ENCODE results near the gene ABHD3. TPM values are rescaled to one million over a fixed set of nuclear protein-coding genes. Genes with fewer than 3 reads are reported as not detected.
"Not testable (repeated sequence)": the region's sequence is repeated elsewhere in the genome, so short reads cannot be mapped to it uniquely, and the experiment has no call there.

ABHD3 gene
- total RNA-seq, 1 experiment from 2014 or later = 20.1 TPM

DNA sequence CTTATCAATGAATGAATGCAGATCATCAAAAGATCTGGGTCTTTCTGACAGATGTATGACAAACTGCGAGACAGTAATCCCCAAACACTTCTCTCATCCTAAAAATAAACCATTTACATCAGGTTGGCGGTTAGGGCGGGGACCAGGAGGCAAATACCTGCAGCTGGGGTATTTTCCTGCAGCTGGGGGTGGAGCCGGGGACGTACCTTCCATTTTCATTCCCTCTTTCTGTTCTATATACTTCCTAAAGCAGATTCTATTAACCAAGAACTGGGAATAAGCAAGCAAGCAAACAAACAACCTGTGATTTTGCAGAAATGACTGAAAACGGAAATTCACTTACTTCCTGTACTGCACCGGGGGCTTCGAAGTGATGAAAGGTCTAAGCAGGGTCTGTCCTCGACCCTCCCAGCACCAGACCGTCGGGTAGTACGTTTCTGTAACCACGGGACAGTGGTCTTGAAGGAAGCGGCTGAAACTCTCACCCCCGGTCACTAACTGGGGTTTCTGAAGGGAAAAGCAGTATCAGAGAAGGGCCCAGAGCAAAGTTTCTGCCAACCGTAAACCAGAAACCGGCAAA lies 1.2 kb downstream of the ABHD3 start:
- DNase-seq (ENCODE audit: low read depth) = no peak

DNA sequence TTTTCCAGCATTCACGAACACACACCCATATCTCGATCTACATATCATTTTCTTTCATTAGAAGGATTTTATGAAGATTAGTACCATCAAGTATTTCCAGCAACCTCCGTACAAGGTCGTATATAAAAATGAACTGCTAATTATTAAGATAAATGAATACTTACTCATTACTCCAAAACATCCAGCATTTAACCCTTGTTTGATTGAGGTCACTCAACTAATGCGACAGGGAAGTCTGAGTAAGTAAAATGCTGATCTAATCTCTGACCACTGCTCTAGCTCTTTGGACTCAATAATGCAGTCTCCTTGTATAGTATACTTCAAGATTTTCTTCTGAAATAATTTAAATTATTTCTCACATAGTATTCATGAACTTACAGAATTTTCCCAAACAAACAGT lies 2.0 kb downstream of the ABHD3 start:
- no peak for DNase-seq (ENCODE audit: low read depth)

DNA sequence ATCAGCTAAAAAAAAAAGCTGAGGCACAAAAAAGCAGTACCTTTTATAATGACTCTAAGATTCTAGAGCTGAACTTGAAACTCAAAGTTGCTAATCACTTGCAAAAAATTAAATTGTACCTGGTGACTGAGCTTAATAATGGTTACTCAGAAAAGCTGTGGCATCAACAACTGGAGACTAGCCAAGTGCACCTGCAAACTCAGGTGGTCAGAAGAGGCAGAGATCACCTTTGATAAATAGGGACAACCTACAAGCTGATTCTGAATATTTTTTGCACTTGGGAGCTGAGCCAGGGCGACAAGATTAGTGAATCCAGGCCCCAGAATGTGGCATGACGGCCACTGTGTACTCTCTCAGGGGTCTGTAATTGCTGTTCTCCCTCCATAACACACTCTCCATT lies 3.0 kb downstream of the ABHD3 start:
- DNase-seq (ENCODE audit: low read depth) = no peak

DNA sequence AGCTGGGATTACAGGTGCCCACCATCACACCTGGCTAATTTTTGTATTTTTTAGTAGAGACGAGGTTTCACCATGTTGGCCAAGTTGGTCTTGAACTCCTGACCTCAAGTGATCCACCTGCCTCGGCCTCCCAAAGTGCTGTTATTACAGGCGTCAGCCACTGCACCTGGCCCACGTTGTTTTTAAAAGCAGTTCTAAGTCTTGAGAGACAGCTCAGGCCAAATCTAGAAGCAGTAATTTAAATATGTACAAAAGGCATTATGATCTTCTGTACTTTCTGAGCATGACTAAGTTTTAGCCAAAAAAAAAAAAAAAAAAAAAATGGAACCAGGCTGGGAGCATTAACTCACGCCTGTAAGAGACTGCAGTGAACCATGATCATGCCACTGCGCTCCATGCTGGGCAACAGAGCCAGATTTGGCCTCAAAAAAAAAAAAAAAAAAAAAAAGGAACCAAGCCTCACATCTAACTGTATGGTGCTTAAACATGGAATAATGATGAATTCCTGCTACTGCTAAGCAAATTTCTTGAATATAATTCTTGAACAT lies 4.0 kb downstream of the ABHD3 start:
- DNase-seq (ENCODE audit: low read depth) = no peak

DNA sequence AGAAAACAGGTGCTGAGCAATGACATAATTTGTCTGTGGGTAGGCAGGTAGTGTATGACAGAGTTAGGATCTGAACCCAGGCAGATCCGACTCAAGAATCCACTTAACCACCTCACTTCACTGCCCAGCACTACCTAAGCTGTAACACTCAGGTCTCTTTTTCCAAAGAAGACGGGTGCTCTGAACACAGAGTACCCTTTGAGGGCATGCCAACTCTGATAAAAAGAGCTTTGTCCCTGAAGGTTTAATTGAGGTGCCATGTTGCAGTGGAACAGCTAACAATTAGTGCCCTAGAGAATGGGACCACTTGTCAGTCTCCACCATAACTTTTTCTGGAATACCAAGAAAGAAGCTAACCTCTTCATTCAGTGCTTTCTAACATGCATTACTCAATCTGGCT lies 11.3 kb downstream of the ABHD3 start:
- DNase-seq (ENCODE audit: low read depth) = no peak

- DNase-seq (ENCODE audit: low read depth) = no peak
These were observed 14.8 kb downstream of the ABHD3 start for GRCh38 chr18:21689736-21690135.

DNA sequence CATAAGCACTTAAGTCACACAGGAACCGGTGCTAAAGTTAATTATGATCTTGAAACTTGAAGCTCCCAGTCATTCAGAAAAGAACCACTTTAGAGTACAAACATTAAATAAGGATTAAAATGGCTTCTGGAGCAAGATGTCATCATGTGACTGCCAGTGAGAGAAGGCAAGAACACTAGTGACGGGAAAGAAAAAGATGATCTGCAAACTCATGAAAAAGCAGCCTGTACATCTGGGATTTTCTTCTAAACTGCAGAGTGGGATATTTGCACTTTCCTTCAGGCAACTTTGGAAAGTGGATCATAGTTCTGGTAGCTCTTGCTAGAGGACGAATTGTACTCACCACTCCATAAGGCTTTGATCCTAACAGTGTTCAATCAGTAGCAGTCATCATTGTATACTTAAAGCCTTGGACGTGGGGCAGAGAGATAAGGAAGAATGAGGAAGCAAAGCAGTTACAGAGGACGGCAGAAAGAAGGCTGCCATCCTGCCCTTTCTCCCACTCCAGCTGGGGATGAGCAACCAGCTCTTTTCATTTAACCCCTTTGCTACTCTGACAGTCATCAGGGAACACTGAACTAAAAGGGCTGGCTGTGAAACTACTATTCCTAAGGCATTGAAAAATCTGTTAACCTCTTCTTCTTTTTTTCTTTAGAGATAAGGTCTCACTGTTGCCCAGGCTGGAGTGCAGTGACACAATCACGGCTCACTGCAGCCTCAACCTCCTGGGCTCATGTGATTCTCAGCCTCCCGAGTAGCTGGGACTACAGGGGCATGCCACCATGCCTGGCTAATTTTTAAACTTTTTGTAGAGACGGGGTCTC lies 18.1 kb downstream of the ABHD3 start:
- no peak for DNase-seq (ENCODE audit: low read depth)

DNA sequence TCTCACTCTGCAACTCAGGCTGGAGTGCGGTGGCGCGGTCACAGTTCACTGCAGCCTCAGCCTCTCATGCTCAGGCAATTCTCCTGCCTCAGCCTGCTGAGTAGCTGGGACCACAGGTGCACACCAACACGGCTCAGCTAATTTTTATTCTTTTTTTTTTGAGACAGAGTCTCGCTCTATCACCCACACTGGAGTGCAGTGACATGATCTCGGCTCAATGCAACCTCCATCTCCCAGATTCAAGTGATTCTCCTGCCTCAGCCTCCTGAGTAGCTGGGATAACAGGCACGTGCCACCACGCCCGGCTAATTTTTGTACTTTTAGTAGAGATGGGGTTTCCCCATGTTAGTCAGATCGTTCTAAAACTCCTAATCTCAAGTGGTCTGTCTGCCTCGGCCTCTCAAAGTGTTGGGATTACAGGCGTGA lies 19.0 kb downstream of the ABHD3 start:
- not testable (repeated sequence) for DNase-seq (ENCODE audit: low read depth)

DNA sequence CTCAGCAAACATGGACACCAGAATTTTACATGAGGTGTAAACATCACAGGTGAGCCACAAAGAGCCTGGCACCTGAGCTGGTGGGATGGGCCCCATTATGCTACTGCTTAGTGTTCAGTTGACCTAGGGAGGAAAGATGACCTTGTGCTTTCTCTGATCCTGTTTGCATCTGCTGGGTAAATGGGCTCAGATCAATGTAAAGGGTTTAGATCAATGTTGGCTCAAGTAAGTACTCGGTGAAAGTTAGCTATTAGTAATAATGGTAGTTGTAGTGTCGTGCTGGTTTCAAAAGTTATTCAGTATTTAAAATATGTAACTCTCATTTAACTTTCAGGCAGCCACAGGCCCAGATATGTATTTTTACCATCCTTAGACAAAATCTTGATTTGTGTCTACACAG lies 19.8 kb downstream of the ABHD3 start:
- no peak for DNase-seq (ENCODE audit: low read depth)

DNA sequence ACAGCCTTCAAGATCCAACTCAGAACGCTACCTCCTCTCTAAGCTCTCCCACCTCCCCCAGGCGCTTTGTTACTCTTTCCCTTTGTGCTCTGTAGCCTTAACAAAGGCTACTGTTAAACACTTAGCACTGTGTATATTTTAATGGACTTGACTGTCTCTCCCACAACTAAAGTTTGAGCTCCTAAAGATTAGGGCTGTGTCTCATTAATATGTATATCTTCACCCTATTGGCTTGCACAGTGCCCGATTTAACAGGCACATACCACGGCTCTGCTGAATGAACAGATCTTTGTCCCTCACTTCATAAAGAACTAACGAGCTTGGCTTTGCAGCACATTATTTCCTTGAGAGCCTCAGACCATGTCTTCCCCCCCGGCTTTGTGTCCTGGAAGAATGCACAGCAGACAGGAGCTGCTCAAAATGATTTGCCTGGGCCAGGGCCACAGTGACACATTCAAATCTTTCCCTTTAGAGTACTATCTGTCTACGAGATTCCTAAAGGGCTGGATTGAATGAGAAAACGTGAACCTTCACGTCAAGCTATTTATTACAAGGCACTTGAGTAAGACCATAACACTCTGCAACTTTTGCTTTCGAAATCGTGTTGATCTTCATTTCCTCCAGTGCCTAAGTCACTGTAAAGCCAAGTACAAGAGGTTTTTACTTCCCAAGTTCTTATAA lies 22.1 kb downstream of the ABHD3 start:
- DNase-seq (ENCODE audit: low read depth) = peak; percentile 71

DNA sequence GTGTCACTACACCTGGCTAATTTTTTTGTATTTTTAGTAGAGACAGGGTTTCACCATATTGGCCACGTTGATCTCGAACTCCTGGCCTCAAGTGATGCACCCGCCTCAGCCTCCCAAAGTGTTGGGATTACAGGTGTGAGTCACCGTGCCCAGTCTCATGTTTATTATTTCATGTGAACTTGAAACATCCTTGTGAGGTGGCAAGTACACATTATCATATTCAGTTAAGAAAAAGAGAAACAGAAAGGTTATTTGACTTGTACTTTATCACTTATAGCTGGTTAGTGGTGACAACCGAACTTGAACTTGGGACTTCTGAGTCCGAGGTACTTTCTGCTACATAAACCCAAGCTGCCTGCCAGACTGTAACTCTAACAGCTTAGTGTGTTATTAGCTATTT lies 24.4 kb downstream of the ABHD3 start:
- DNase-seq (ENCODE audit: low read depth) = no peak

GRCh38 chr18:21678859-21679258 lies 25.7 kb downstream of the ABHD3 start:
- DNase-seq (ENCODE audit: low read depth) = no peak

GRCh38 chr18:21675354-21675753 lies 29.2 kb downstream of the ABHD3 start:
- DNase-seq (ENCODE audit: low read depth) = peak; percentile 11

GRCh38 chr18:21672521-21673267 lies 31.9 kb downstream of the ABHD3 start:
- peak; percentile 43 for DNase-seq (ENCODE audit: low read depth)

GRCh38 chr18:21669736-21670285 lies 34.8 kb downstream of the ABHD3 start:
- DNase-seq (ENCODE audit: low read depth) = peak; percentile 75

DNA sequence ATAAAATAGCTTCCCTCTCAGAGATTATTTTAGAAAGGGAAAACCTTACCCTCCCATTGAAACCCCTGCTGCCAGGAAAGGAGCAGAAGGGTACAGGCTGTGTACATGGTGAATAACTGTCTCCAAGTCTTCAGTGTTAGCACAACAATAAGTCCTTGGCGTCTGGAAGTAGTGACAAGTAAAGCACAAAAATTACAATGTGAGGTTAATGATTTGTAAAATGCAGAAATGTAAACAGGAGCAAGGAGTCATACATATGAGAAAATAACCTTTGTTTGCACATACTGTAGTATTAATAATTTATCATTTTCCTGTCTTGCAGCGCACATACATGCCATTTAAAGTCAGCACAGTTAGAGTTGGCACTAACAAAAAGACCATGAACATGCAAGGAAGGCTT lies 40.5 kb downstream of the ABHD3 start:
- DNase-seq (ENCODE audit: low read depth) = no peak

DNA sequence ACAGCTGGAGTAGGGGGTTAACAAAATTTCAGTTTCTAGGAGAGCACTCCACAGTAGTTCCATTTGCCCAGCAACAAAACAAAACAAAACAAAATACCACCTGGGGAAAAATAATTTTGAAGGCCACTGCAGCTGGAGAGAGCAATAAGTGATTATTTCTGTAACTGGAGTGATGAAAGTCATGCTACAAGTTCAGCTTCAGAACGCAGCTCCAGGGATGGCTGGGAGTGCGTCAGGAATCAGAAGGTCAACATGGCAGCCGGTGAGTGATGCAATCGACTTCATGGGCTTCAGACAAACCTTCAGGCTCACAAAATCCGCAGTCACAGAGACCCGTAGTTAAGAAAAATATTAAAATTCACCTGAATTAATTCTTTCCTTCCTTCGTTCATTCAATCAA lies 41.0 kb downstream of the ABHD3 start:
- no peak for DNase-seq (ENCODE audit: low read depth)

GRCh38 chr18:21662581-21662980 lies 42.0 kb downstream of the ABHD3 start:
- no peak for DNase-seq (ENCODE audit: low read depth)

DNA sequence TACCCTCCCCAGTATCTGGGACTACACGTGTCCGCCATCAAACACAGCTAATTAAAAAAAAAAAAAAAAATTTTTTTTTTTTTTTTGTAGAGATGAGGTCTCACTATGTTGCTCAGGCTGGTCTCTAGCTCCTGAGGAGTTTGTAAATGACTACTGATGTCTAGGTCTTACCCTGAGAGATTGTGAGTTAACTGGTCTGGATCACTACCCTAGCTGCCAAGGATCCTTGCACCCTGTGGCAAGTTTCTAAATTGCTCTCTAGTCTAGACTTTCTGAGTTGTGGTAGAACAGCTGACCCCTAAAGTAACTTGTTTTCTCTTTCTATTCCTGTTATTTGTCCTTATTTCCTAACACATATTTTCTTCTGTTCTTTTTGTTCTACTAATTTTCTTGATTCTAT lies 44.5 kb downstream of the ABHD3 start:
- no peak for DNase-seq (ENCODE audit: low read depth)

DNA sequence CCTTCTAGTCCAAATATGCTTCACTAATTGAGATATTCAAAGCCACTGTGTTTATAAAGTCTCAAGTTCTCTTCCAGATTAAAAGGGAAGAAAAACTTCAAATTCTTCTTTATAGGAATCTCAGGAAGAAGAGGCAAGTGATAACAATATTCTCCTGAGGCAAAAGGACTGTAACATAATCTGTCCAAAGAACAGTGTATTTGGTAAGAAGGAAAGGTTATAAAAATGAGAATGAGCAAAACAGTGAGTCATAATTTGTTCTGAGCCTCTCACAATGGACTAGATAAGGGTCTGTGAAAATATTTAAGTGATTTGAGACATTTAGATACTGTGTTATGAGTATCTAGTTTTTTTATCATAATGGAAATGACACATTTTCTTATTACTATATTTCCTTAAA lies 48.2 kb downstream of the ABHD3 start:
- DNase-seq (ENCODE audit: low read depth) = no peak

DNA sequence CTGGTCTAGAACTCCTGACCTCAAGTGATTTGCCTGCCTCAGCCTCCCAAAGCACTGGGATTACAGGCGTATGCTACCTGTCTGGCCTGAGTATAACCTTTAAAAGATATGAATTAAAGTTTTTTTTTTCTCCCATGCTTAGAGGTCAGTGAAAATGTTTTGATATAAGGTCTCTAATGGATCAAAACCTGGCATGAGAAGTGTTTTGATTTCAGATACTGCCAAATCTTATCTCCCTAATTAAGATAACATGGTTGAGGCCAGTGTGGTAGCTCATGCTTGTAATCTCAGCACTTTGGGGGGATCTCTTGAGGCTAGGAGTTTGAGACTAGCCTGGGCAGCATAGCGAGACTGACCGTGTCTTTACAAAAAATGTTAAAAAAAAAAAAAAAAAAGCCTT lies 51.2 kb downstream of the ABHD3 start:
- DNase-seq (ENCODE audit: low read depth) = no peak

DNA sequence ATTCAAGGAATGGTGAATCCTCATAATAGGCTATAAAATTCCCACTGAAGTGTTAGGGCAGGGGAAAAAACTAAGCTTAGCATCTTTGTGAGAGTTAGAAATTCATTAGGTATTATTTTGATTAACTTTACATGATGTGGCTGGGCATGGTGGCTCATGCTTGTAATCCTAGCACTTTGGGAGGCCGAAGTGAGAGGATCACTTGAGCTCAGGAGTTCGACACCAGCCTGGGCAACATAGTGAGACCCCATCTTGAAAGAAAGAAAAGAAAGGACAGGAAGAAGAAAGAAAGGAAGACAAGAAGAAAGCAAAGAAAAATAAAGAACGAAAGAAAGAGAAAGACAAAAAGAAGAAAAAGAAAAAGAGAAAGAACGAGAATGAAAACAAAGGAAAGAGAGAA lies 52.5 kb downstream of the ABHD3 start:
- no peak for DNase-seq (ENCODE audit: low read depth)
